T-helper 9 cell (primary cell): ENCODE results near the gene EEPD1.

Source experiments
- DNase-seq: peaks from one replicate; pipeline ENCODE4 v3.0.0-alpha.2; 2020

EEPD1 gene

GRCh38 chr7:36263095-36263484 is 110.0 kb downstream of the EEPD1 start:
- no peak for DNase-seq

GRCh38 chr7:36264123-36264801 is 111.2 kb downstream of the EEPD1 start:
- DNase-seq: no peak

GRCh38 chr7:36264913-36265516 is 112.0 kb downstream of the EEPD1 start:
- no peak for DNase-seq

- DNase-seq: no peak
Measured at GRCh38 chr7:36265680-36266079, 112.6 kb downstream of the EEPD1 start.

GRCh38 chr7:36266190-36266589 is 113.1 kb downstream of the EEPD1 start:
- DNase-seq: no peak

GRCh38 chr7:36266683-36267082 is 113.6 kb downstream of the EEPD1 start:
- DNase-seq: no peak

GRCh38 chr7:36272211-36272566 is 119.1 kb downstream of the EEPD1 start:
- DNase-seq: no peak

- DNase-seq: no peak
Measured at GRCh38 chr7:36272567-36273269, 119.7 kb downstream of the EEPD1 start.

- DNase-seq: no peak
Measured at GRCh38 chr7:36273836-36274235, 120.8 kb downstream of the EEPD1 start.

- no peak for DNase-seq
Measured at GRCh38 chr7:36275735-36276284, 122.8 kb downstream of the EEPD1 start.

- DNase-seq: no peak
Measured at GRCh38 chr7:36276428-36277248, 123.6 kb downstream of the EEPD1 start.

- DNase-seq: no peak
Measured at GRCh38 chr7:36277249-36277542, 124.1 kb downstream of the EEPD1 start.

GRCh38 chr7:36278069-36278619 is 125.1 kb downstream of the EEPD1 start:
- no peak for DNase-seq

GRCh38 chr7:36278620-36279172 is 125.6 kb downstream of the EEPD1 start:
- DNase-seq: no peak

- no peak for DNase-seq
Measured at GRCh38 chr7:36279200-36279925, 126.3 kb downstream of the EEPD1 start.

GRCh38 chr7:36279926-36280315 is 126.9 kb downstream of the EEPD1 start:
- DNase-seq: no peak

- no peak for DNase-seq
Measured at GRCh38 chr7:36280840-36281812, 128.1 kb downstream of the EEPD1 start.

GRCh38 chr7:36281945-36282717 is 129.1 kb downstream of the EEPD1 start:
- DNase-seq: no peak

- no peak for DNase-seq
Measured at GRCh38 chr7:36283181-36283580, 130.1 kb downstream of the EEPD1 start.

- DNase-seq: no peak
Measured at GRCh38 chr7:36283711-36284130, 130.7 kb downstream of the EEPD1 start.
